ENCODE measurements around the gene KIAA1755.
"Not testable (repeated sequence)": the region's sequence is repeated elsewhere in the genome, so short reads cannot be mapped to it uniquely, and the experiment has no call there.

The KIAA1755 gene

DNA sequence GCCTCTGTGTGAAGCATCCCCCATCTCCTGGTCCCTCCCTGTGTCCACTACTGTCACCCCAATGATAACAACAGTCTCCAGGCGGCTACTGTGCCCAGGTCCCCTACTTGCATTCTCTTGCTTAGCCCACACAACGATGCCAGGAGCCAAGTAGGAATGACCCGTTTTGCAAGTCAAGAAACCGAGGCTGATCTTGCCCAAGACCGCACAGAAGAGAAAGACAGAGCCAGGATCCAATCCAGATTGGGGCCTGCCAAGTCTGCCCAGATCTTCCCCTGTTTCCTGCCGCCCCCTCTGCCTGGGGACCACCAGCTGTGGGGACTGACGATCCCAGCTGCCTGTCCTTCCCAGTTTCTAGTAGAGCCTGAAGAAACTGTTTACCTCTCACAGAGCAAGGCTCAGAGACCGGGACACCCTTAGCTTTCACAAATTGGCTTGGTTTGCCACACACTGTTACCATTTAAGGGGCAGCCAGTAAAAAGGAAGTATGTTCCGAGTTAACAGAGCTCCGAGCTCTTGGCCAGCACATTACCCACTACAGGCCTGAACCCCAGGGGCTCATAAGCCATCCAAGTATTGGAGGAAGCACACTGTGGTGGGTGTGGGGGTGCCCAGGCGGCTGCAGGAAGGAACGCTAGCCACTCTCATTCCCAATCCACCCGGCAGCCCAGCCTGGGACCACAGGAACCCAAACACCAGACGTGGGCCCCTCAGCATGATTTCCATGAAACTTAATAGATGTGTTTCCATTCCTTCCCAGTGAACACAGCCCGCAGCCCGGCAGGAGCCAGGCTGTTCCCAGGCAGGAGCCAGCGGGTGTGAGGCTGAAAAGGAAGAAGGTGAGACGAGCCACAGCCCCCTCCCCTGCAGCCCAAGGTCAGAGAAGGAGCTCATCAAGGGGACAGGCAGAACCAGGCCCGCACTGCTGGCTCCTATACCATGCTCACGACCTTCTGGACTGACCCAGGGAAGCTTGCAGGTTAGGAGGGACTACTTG is 7.9 kb downstream of the KIAA1755 start:
- ChIA-PET POLR2A (ENCODE audit: low non-redundant PET) (no interaction called here), CTCF (interaction anchor here (0.9 kb wide), 1 partner anchor 688 kb away, joined by 4 read pairs; no protein-coding TSS in a partner anchor)
- no peak for TF ChIP-seq CTCF (conservative IDR thresholded peaks at IDR 0.05; ENCODE audit: low read depth)
- DNase-seq (ENCODE audit: low spot score), result no peak
- no peak overlapping the region for H3K27ac ChIP-seq

- CTCF ChIA-PET; DNase-seq (ENCODE audit: low spot score); H3K27ac ChIP-seq: not testable (repeated sequence)
- POLR2A ChIA-PET (ENCODE audit: low non-redundant PET), result interaction anchor here (0.6 kb wide), 1 partner anchor 25 kb away, joined by 3 read pairs; no protein-coding TSS in a partner anchor
These were observed 9.1 kb downstream of the KIAA1755 start for GRCh38 chr20:38251441-38251840.

DNA sequence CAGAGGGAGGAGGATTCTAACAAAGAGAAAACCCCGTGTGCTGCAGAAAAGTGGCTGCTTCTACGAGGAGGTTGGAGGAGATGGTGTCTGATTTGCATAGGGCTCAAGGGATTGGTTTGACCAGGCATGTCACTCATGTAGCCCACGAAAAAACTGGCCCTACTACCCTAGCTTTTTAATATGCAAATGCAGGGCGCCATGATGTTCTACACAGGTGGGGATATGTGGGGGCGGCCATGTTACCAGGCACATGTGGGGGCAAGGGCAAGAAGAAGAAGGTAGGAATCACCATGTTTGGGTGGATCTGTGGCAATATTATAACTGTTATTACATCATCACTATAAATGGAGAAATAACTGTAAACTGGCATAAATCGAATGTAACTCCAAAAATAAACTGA is 9.9 kb downstream of the KIAA1755 start:
- no peak for DNase-seq (ENCODE audit: low spot score)
- ChIA-PET POLR2A (ENCODE audit: low non-redundant PET) (no interaction called here), CTCF (no interaction called here)
- TF ChIP-seq CTCF (conservative IDR thresholded peaks at IDR 0.05; ENCODE audit: low read depth), result no peak
- no peak overlapping the region for H3K27ac ChIP-seq

GRCh38 chr20:38249536-38250310 is 10.8 kb downstream of the KIAA1755 start:
- POLR2A ChIA-PET (ENCODE audit: low non-redundant PET), result no interaction called here
- CTCF ChIA-PET, result interaction anchor here (1.0 kb wide), 1 partner anchor 257 kb away, joined by 3 read pairs; no protein-coding TSS in a partner anchor
- TF ChIP-seq CTCF (conservative IDR thresholded peaks at IDR 0.05; ENCODE audit: low read depth), result no peak

GRCh38 chr20:38248133-38248532 is 12.4 kb downstream of the KIAA1755 start:
- no peak overlapping the region for H3K27ac ChIP-seq
- no peak for TF ChIP-seq CTCF (conservative IDR thresholded peaks at IDR 0.05; ENCODE audit: low read depth)
- ChIA-PET POLR2A (ENCODE audit: low non-redundant PET) (no interaction called here), CTCF (no interaction called here)
- no peak for DNase-seq (ENCODE audit: low spot score)

More at GRCh38 chr20:38249536-38250310, 10.8 kb downstream of the KIAA1755 start:
- no peak overlapping the region for H3K27ac ChIP-seq
- no peak for DNase-seq (ENCODE audit: low spot score)

DNA sequence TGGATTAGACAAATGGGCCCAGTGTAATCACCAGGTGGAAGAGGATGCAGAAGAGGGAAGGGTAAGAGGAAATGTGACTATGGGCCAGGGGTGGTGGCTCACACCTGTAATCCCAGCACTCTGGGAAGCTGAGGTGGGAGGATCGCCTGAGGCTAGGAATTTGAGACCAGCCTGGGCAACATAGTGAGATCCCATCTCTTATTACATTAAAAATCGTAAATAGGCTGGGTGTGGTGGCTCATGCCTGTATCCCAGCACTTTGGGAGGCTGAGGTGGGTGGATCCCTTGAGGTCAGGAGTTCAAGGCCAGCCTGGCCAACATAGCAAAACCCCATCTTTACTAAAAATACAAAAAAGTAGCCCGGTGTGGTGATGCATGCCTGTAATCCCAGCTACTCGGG is 12.8 kb downstream of the KIAA1755 start:
- DNase-seq (ENCODE audit: low spot score); H3K27ac ChIP-seq; CTCF ChIA-PET; POLR2A ChIA-PET (ENCODE audit: low non-redundant PET): not testable (repeated sequence)

GRCh38 chr20:38247166-38247509 is 13.4 kb downstream of the KIAA1755 start:
- ChIA-PET CTCF (interaction anchor here (1.3 kb wide), 1 partner anchor 25 kb away, joined by 3 read pairs; no protein-coding TSS in a partner anchor), POLR2A (ENCODE audit: low non-redundant PET) (no interaction called here)
- no peak for TF ChIP-seq CTCF (conservative IDR thresholded peaks at IDR 0.05; ENCODE audit: low read depth)
- no peak overlapping the region for H3K27ac ChIP-seq
- no peak for DNase-seq (ENCODE audit: low spot score)

All from RWPE1 (cell line).